ENCODE data around the gene MMS22L. TPM values are rescaled to one million over a fixed set of nuclear protein-coding genes. Genes with fewer than 3 reads are reported as not detected.
"Not testable (repeated sequence)": the region's sequence is repeated elsewhere in the genome, so short reads cannot be mapped to it uniquely, and the experiment has no call there.

Gene MMS22L
- polyA plus RNA-seq, 1 donor (not counting 4 experiments of a cell fraction or from before 2014, with no cell fraction given), result 14.3 TPM

GRCh38 chr6:97160280-97160679 lies 122.7 kb downstream of the MMS22L start:
- Histone ChIP-seq H3K79me2 (ENCODE audit: control insufficient read depth, insufficient read depth, low read length) (no peaks in the 10 kb centered on the region), H3K4me1 (ENCODE audit: control insufficient read depth, extremely low read depth, insufficient read depth, low read length) (no peaks in the 10 kb centered on the region), H3K9me1 (ENCODE audit: control insufficient read depth, extremely low read depth, insufficient read depth, low read length) (no peaks in the 10 kb centered on the region), H2AFZ (ENCODE audit: control insufficient read depth, low read length) (no peak overlapping the region), H3K4me3 (ENCODE audit: control insufficient read depth in 2 of 3, extremely low read depth in 1 of 3, insufficient read depth in 2 of 3, low read depth in 1 of 3, low read length in 3 of 3) (no peak overlapping the region), H3K36me3 (ENCODE audit: control insufficient read depth in 2 of 2, extremely low read depth in 1 of 2, insufficient read depth in 2 of 2, low read length in 2 of 2) (peaks cover 3% of the 10 kb centered on the region in 2 experiments), H3K4me2 (ENCODE audit: control insufficient read depth, extremely low read depth, insufficient read depth, low read depth, low read length) (no peak overlapping the region), H3K9ac (ENCODE audit: control insufficient read depth, extremely low read depth, insufficient read depth, low read length) (no peak overlapping the region), H3K27me3 (ENCODE audit: control insufficient read depth, extremely low read depth, insufficient read depth, low read length) (no peaks in the 10 kb centered on the region), H4K20me1 (ENCODE audit: control insufficient read depth, extremely low read depth, insufficient read depth, low read length) (no peaks in the 10 kb centered on the region), H3K9me3 (ENCODE audit: control insufficient read depth, low read depth, low read length) (no peaks in the 10 kb centered on the region), H3K27ac (ENCODE audit: control insufficient read depth, insufficient read depth, low read length) (no peak overlapping the region)
- FAIRE-seq (no peak), DNase-seq (ENCODE audit: low read depth, low spot score) (no peak)
- no peak for TF ChIP-seq EZH2 (IDR thresholded peaks at IDR 0.05; ENCODE audit: low read length)
- TF ChIP-seq CTCF (optimal IDR thresholded peaks at IDR 0.05 in 1 of 3, IDR thresholded peaks at IDR 0.05 in 1 of 3, conservative IDR thresholded peaks at IDR 0.05 in 1 of 3; ENCODE audit: extremely low read depth in 1 of 3, insufficient read depth in 2 of 3, low read length in 3 of 3), result no peak
- dilution Hi-C loops (cut with MboI; ENCODE audit: extremely low pct_ligation_motif_present, low sequenced_read_pairs), result no loop called here

GRCh38 chr6:97155447-97155846 lies 127.6 kb downstream of the MMS22L start:
- H3K27ac ChIP-seq (ENCODE audit: control insufficient read depth, insufficient read depth, low read length); H3K9me3 ChIP-seq (ENCODE audit: control insufficient read depth, low read depth, low read length); H3K4me1 ChIP-seq (ENCODE audit: control insufficient read depth, extremely low read depth, insufficient read depth, low read length); H3K4me3 ChIP-seq (ENCODE audit: control insufficient read depth in 2 of 3, extremely low read depth in 1 of 3, insufficient read depth in 2 of 3, low read depth in 1 of 3, low read length in 3 of 3); H3K9ac ChIP-seq (ENCODE audit: control insufficient read depth, extremely low read depth, insufficient read depth, low read length); H2AFZ ChIP-seq (ENCODE audit: control insufficient read depth, low read length); H3K79me2 ChIP-seq (ENCODE audit: control insufficient read depth, insufficient read depth, low read length); H3K27me3 ChIP-seq (ENCODE audit: control insufficient read depth, extremely low read depth, insufficient read depth, low read length); H4K20me1 ChIP-seq (ENCODE audit: control insufficient read depth, extremely low read depth, insufficient read depth, low read length); FAIRE-seq; H3K36me3 ChIP-seq (ENCODE audit: control insufficient read depth in 2 of 2, extremely low read depth in 1 of 2, insufficient read depth in 2 of 2, low read length in 2 of 2); H3K9me1 ChIP-seq (ENCODE audit: control insufficient read depth, extremely low read depth, insufficient read depth, low read length); DNase-seq (ENCODE audit: low read depth, low spot score); H3K4me2 ChIP-seq (ENCODE audit: control insufficient read depth, extremely low read depth, insufficient read depth, low read depth, low read length); dilution Hi-C loops (cut with MboI; ENCODE audit: extremely low pct_ligation_motif_present, low sequenced_read_pairs): not testable (repeated sequence)

GRCh38 chr6:97154015-97154414 lies 129.0 kb downstream of the MMS22L start:
- Histone ChIP-seq H3K4me2 (ENCODE audit: control insufficient read depth, extremely low read depth, insufficient read depth, low read depth, low read length) (no peak overlapping the region), H3K79me2 (ENCODE audit: control insufficient read depth, insufficient read depth, low read length) (no peaks in the 10 kb centered on the region), H3K9me1 (ENCODE audit: control insufficient read depth, extremely low read depth, insufficient read depth, low read length) (no peaks in the 10 kb centered on the region), H3K27me3 (ENCODE audit: control insufficient read depth, extremely low read depth, insufficient read depth, low read length) (no peaks in the 10 kb centered on the region), H3K36me3 (ENCODE audit: control insufficient read depth in 2 of 2, extremely low read depth in 1 of 2, insufficient read depth in 2 of 2, low read length in 2 of 2) (no peaks in the 10 kb centered on the region), H3K9ac (ENCODE audit: control insufficient read depth, extremely low read depth, insufficient read depth, low read length) (no peak overlapping the region), H4K20me1 (ENCODE audit: control insufficient read depth, extremely low read depth, insufficient read depth, low read length) (no peaks in the 10 kb centered on the region), H3K9me3 (ENCODE audit: control insufficient read depth, low read depth, low read length) (no peaks in the 10 kb centered on the region), H3K4me1 (ENCODE audit: control insufficient read depth, extremely low read depth, insufficient read depth, low read length) (no peaks in the 10 kb centered on the region), H2AFZ (ENCODE audit: control insufficient read depth, low read length) (no peak overlapping the region), H3K27ac (ENCODE audit: control insufficient read depth, insufficient read depth, low read length) (no peak overlapping the region), H3K4me3 (ENCODE audit: control insufficient read depth in 2 of 3, extremely low read depth in 1 of 3, insufficient read depth in 2 of 3, low read depth in 1 of 3, low read length in 3 of 3) (no peak overlapping the region)
- FAIRE-seq, result no peak
- no peak for DNase-seq (ENCODE audit: low read depth, low spot score)
- dilution Hi-C loops (cut with MboI; ENCODE audit: extremely low pct_ligation_motif_present, low sequenced_read_pairs), result no loop called here
- no peak for TF ChIP-seq CTCF (optimal IDR thresholded peaks at IDR 0.05 in 1 of 3, IDR thresholded peaks at IDR 0.05 in 1 of 3, conservative IDR thresholded peaks at IDR 0.05 in 1 of 3; ENCODE audit: extremely low read depth in 1 of 3, insufficient read depth in 2 of 3, low read length in 3 of 3)
- TF ChIP-seq EZH2 (IDR thresholded peaks at IDR 0.05; ENCODE audit: low read length), result no peak
